Gastrocnemius medialis (tissue), 4 donors: ENCODE measurements around the gene AKIRIN2. TPM values are rescaled to one million over a fixed set of nuclear protein-coding genes. Genes with fewer than 3 reads are reported as not detected.

Experiments
- ATAC-seq, 2 donors: fragments of 150-250 bp; one replicate each; pipeline ENCODE4 v1.9.1; 2016
- DNase-seq, 2 donors: peaks; one replicate each; pipeline ENCODE4 v3.0.0-alpha.2; 2019
- H3K27ac ChIP-seq, 4 donors: fragments of 200-600 bp; sonication (generic); 1 replicate in 1 of 4; 2 replicates in 3 of 4; pipeline ENCODE4 v1.5.1; 2016 to 2018; ENCODE audit warnings: mild to moderate bottlenecking in 2 of 4, moderate library complexity in 1 of 4
- H3K27me3 ChIP-seq, 3 donors: fragments of 200-600 bp; sonication (generic) in 2 of 3; 1 replicate in 1 of 3; 2 replicates in 2 of 3; pipeline versions ENCODE4 v1.5.1 to v1.6.0; 2016 to 2019; ENCODE audit warnings: mild to moderate bottlenecking in 1 of 3, moderate library complexity in 1 of 3
- H3K36me3 ChIP-seq, 2 donors: fragments of 200-600 bp; sonication (generic) in 1 of 2; one replicate each; pipeline ENCODE4 v1.5.1; 2017 to 2018
- H3K4me1 ChIP-seq, 2 donors: fragments of 200-600 bp; sonication (generic) in 1 of 2; one replicate each; pipeline ENCODE4 v1.5.1; 2016 to 2017; ENCODE audit warnings: mild to moderate bottlenecking in 2 of 2
- H3K4me3 ChIP-seq, 4 donors: fragments of 200-600 bp; sonication (generic) in 3 of 4; 1 replicate in 1 of 4; 2 replicates in 3 of 4; pipeline ENCODE4 v1.5.1; 2016 to 2019; ENCODE audit warnings: mild to moderate bottlenecking in 2 of 4
- H3K9me3 ChIP-seq, 3 donors: fragments of 200-600 bp; sonication (generic) in 2 of 3; 1 replicate in 1 of 3; 2 replicates in 2 of 3; pipeline ENCODE4 v1.5.1; 2016 to 2019
- CTCF ChIP-seq, 5 experiments: fragments of 450-650 bp in 3 of 5; fragments of 200-600 bp in 2 of 5; sonication (generic) in 2 of 5; IDR thresholded peaks in 4 of 5; conservative IDR thresholded peaks in 1 of 5; 1 replicate in 4 of 5; 2 replicates in 1 of 5; pipeline ENCODE4 v1.5.1; 2016 to 2019; ENCODE audit warnings: antibody characterized with exemption in 5 of 5, mild to moderate bottlenecking in 3 of 5, moderate library complexity in 3 of 5
- POLR2A ChIP-seq, 2 donors: fragments of 450-650 bp; IDR thresholded peaks; one replicate each; pipeline ENCODE4 v1.6.1; 2017; ENCODE audit warnings: antibody characterized with exemption in 2 of 2, mild to moderate bottlenecking in 2 of 2, moderate library complexity in 2 of 2
- in situ Hi-C, 4 donors: fragments of 200-750 bp; cut with MboI; loops; one replicate each; pipeline versions ENCODE4 v1.15.0 to v1.8.0; 2017; ENCODE audit warnings: low sequenced_read_pairs in 4 of 4
- intact Hi-C: fragments of 100-400 bp; cut with DNase I; formaldehyde crosslinking; loops from one replicate; pipeline ENCODE4 v1.15.1; 2023; ENCODE audit warnings: low total_unique reads
- total RNA-seq, 4 donors: library from RNA; depleted of rRNA; stranded (reverse); fragments of >200 nt; gene quantifications; one replicate each; pipeline versions ENCODE4 v1.1.0 to v1.2.3, GENCODE V29; 2016

AKIRIN2 gene
- total RNA-seq: 10 to 100 TPM; 25.6 to 44.5 (median 33.1) TPM

- DNase-seq (peak; percentile 97), ATAC-seq (peak; percentile 80 to 81)
- H3K4me3 ChIP-seq: peak within 1 kb of the TSS; percentile 86 to 94 (median 94)
- H3K4me1 ChIP-seq: peaks cover 24 to 32% of the 10 kb centered on the region in 2 donors
- no peaks in the 10 kb centered on the region for H3K27me3 ChIP-seq
- peak; percentile 99 to 100 for TF ChIP-seq POLR2A (IDR thresholded peaks at IDR 0.05)
- no peak for TF ChIP-seq CTCF (IDR thresholded peaks at IDR 0.05 in 4 of 5, conservative IDR thresholded peaks at IDR 0.05 in 1 of 5)
- no peaks in the 10 kb centered on the region for H3K36me3 ChIP-seq
- no peaks in the 10 kb centered on the region for H3K9me3 ChIP-seq
- H3K27ac ChIP-seq: peak within 1 kb of the TSS; percentile 94 to 99 (median 97)
- intact Hi-C loops (loop anchor here (1.0 to 10.0 kb wide), 5 partner anchors 20 to 1380 kb away; partner anchors contain the start of genes ORC3, PNRC1 and ZNF292), in situ Hi-C loops (no loop called here)
These were observed at the start of gene AKIRIN2 for GRCh38 chr6:87701676-87702588. TSS of gene AKIRIN2 (minus strand) at chr6:87702233. CDS start at chr6:87701684, 549 bp downstream.

GRCh38 chr6:87747646-87748045, 45.6 kb upstream of the AKIRIN2 start:
- no peak for DNase-seq
- Histone ChIP-seq H3K27me3 (no peaks in the 10 kb centered on the region), H3K9me3 (no peaks in the 10 kb centered on the region), H3K4me1 (no peaks in the 10 kb centered on the region), H3K36me3 (no peaks in the 10 kb centered on the region), H3K27ac (no peak overlapping the region), H3K4me3 (no peak overlapping the region)
- in situ Hi-C loops (no loop called here), intact Hi-C loops (no loop called here)
- no peak for TF ChIP-seq POLR2A (IDR thresholded peaks at IDR 0.05)
- no peak for TF ChIP-seq CTCF (IDR thresholded peaks at IDR 0.05 in 4 of 5, conservative IDR thresholded peaks at IDR 0.05 in 1 of 5)
- no peak for ATAC-seq

GRCh38 chr6:87745966-87746721, 44.1 kb upstream of the AKIRIN2 start:
- Histone ChIP-seq H3K27ac (no peak overlapping the region), H3K4me1 (no peaks in the 10 kb centered on the region), H3K9me3 (no peaks in the 10 kb centered on the region), H3K36me3 (no peaks in the 10 kb centered on the region), H3K4me3 (no peak overlapping the region), H3K27me3 (no peaks in the 10 kb centered on the region)
- no peak for ATAC-seq
- intact Hi-C loops (no loop called here), in situ Hi-C loops (no loop called here)
- TF ChIP-seq POLR2A (IDR thresholded peaks at IDR 0.05) (no peak), CTCF (IDR thresholded peaks at IDR 0.05 in 4 of 5, conservative IDR thresholded peaks at IDR 0.05 in 1 of 5) (no peak)
- no peak for DNase-seq

GRCh38 chr6:87743454-87743853, 41.4 kb upstream of the AKIRIN2 start:
- intact Hi-C loops (no loop called here), in situ Hi-C loops (no loop called here)
- H3K27me3 ChIP-seq: no peaks in the 10 kb centered on the region
- H3K4me3 ChIP-seq: no peak overlapping the region
- H3K9me3 ChIP-seq: no peaks in the 10 kb centered on the region
- no peak for ATAC-seq
- no peak for DNase-seq
- no peaks in the 10 kb centered on the region for H3K36me3 ChIP-seq
- TF ChIP-seq CTCF (IDR thresholded peaks at IDR 0.05 in 4 of 5, conservative IDR thresholded peaks at IDR 0.05 in 1 of 5): no peak
- TF ChIP-seq POLR2A (IDR thresholded peaks at IDR 0.05): no peak
- H3K27ac ChIP-seq: no peak overlapping the region
- H3K4me1 ChIP-seq: no peaks in the 10 kb centered on the region
